Measurements from ENCODE around the gene EFHD2.

EFHD2 gene

GRCh38 chr1:15390667-15391066, 19.0 kb upstream of the EFHD2 start:
- H3K4me3 ChIP-seq (ENCODE audit: low read length), result no peak overlapping the region
- no peak for TF ChIP-seq CTCF (conservative IDR thresholded peaks at IDR 0.05; ENCODE audit: low read length)
- no peak for DNase-seq (ENCODE audit: low read depth)

GRCh38 chr1:15391366-15391765, 18.3 kb upstream of the EFHD2 start:
- no peak overlapping the region for H3K4me3 ChIP-seq (ENCODE audit: low read length)
- no peak for TF ChIP-seq CTCF (conservative IDR thresholded peaks at IDR 0.05; ENCODE audit: low read length)
- no peak for DNase-seq (ENCODE audit: low read depth)

- no peak for DNase-seq (ENCODE audit: low read depth)
- no peak for TF ChIP-seq CTCF (conservative IDR thresholded peaks at IDR 0.05; ENCODE audit: low read length)
- no peak overlapping the region for H3K4me3 ChIP-seq (ENCODE audit: low read length)
Measured at GRCh38 chr1:15393475-15394257, 16.0 kb upstream of the EFHD2 start.

GRCh38 chr1:15394258-15394690, 15.4 kb upstream of the EFHD2 start:
- no peak for TF ChIP-seq CTCF (conservative IDR thresholded peaks at IDR 0.05; ENCODE audit: low read length)
- no peak overlapping the region for H3K4me3 ChIP-seq (ENCODE audit: low read length)
- no peak for DNase-seq (ENCODE audit: low read depth)

- no peak for TF ChIP-seq CTCF (conservative IDR thresholded peaks at IDR 0.05; ENCODE audit: low read length)
- DNase-seq (ENCODE audit: low read depth), result no peak
- H3K4me3 ChIP-seq (ENCODE audit: low read length), result no peak overlapping the region
Measured at GRCh38 chr1:15397236-15397635, 12.5 kb upstream of the EFHD2 start.

- DNase-seq (ENCODE audit: low read depth), result no peak
- TF ChIP-seq CTCF (conservative IDR thresholded peaks at IDR 0.05; ENCODE audit: low read length), result no peak
Measured at GRCh38 chr1:15399710-15400109, 10.0 kb upstream of the EFHD2 start.

GRCh38 chr1:15400627-15401026, 9.1 kb upstream of the EFHD2 start:
- no peak overlapping the region for H3K4me3 ChIP-seq (ENCODE audit: low read length)
- TF ChIP-seq CTCF (conservative IDR thresholded peaks at IDR 0.05; ENCODE audit: low read length), result no peak
- DNase-seq (ENCODE audit: low read depth), result no peak

More at GRCh38 chr1:15399710-15400109, 10.0 kb upstream of the EFHD2 start:
- no peak overlapping the region for H3K4me3 ChIP-seq (ENCODE audit: low read length)

All from AG10803 (cell line).